Activated CD4-positive, alpha-beta T cell treated with anti-CD3 and anti-CD28 coated beads for 36 hours (primary cell): ENCODE results near the gene ITGA5. TPM values are rescaled to one million over a fixed set of nuclear protein-coding genes. Genes with fewer than 3 reads are reported as not detected.

Experiments
- ATAC-seq: fragments of 200-7000 bp; cut with Tn5 transposase; one replicate; pipeline ENCODE4 v1.10.0; 2021; ENCODE audit warnings: mild to moderate bottlenecking, moderate library complexity
- CTCF ChIA-PET: fragments of 350-600 bp; sonication (Branson Sonifier 250); formaldehyde crosslinking; loops from one replicate; lab custom pipeline; 2021; ENCODE audit warnings: antibody characterized with exemption; lab: Charles Lee
- POLR2A ChIA-PET: fragments of 350-600 bp; sonication (Branson Sonifier 250); formaldehyde crosslinking; loops from one replicate; lab custom pipeline; 2021; ENCODE audit warnings: antibody characterized with exemption, inconsistent platforms; lab: Charles Lee
- DNase-seq: peaks from one replicate; pipeline ENCODE4 v3.0.0-alpha.2; 2020
- H3K27ac Mint-ChIP-seq: one replicate; pipeline ENCODE4 v1.8.0; 2021; ENCODE audit warnings: mixed read lengths
- H3K27me3 Mint-ChIP-seq: one replicate; pipeline ENCODE4 v1.8.0; 2021; ENCODE audit warnings: mixed read lengths
- H3K36me3 Mint-ChIP-seq: one replicate; pipeline ENCODE4 v1.8.0; 2021; ENCODE audit warnings: low read depth, mixed read lengths
- H3K4me1 Mint-ChIP-seq: one replicate; pipeline ENCODE4 v1.8.0; 2021; ENCODE audit warnings: mixed read lengths
- H3K4me3 Mint-ChIP-seq: one replicate; pipeline ENCODE4 v1.8.0; 2021; ENCODE audit warnings: mild to moderate bottlenecking, moderate library complexity, mixed read lengths
- H3K9me3 Mint-ChIP-seq: one replicate; pipeline ENCODE4 v1.8.0; 2021; ENCODE audit warnings: low read depth, mixed read lengths
- intact Hi-C, 2 experiments: fragments of 100-400 bp; cut with DNase I in 1 of 2; cut with micrococcal nuclease in 1 of 2; formaldehyde crosslinking; loops; one replicate each; pipeline versions ENCODE4 v1.14.2 to v1.15.1; 2022 to 2024; cut with DNase I, micrococcal nuclease
- total RNA-seq, 2 experiments: library from RNA; stranded (reverse); gene quantifications; one replicate each; pipeline ENCODE4 v1.2.3, GENCODE V29; 2021

Gene ITGA5
- total RNA-seq, 2 experiments from 2014 or later: 38.6 to 58.0 TPM

- intact Hi-C loops: no loop called here
- peaks cover 2% of the 10 kb centered on the region for H3K27me3 Mint-ChIP-seq
- peaks cover 23% of the 10 kb centered on the region for H3K4me1 Mint-ChIP-seq
- DNase-seq: no peak
- POLR2A ChIA-PET: no interaction called here
- CTCF ChIA-PET: interaction anchor here (0.9 to 14.4 kb wide), 3 partner anchors 19 to 156 kb away, joined by 3 to 260 read pairs (median 3); no protein-coding TSS in a partner anchor
- no peak for ATAC-seq
- peaks cover 7% of the 10 kb centered on the region for H3K36me3 Mint-ChIP-seq
- no peaks in the 10 kb centered on the region for H3K9me3 Mint-ChIP-seq
- no peak overlapping the region for H3K4me3 Mint-ChIP-seq
- H3K27ac Mint-ChIP-seq: no peak overlapping the region
Observed at GRCh38 chr12:54421175-54421878, 2.3 kb upstream of the ITGA5 start.

- DNase-seq: no peak
- no peaks in the 10 kb centered on the region for H3K9me3 Mint-ChIP-seq
- POLR2A ChIA-PET: no interaction called here
- no peaks in the 10 kb centered on the region for H3K27me3 Mint-ChIP-seq
- no peak overlapping the region for H3K27ac Mint-ChIP-seq
- intact Hi-C loops: no loop called here
- CTCF ChIA-PET: interaction anchor here (0.6 to 14.4 kb wide), 3 partner anchors 12 to 20 kb away, joined by 3 to 260 read pairs (median 3); no protein-coding TSS in a partner anchor
- peak overlapping the region; percentile 6 for H3K4me3 Mint-ChIP-seq
- peaks cover 29% of the 10 kb centered on the region for H3K4me1 Mint-ChIP-seq
- peaks cover 7% of the 10 kb centered on the region for H3K36me3 Mint-ChIP-seq
- no peak for ATAC-seq
Observed at GRCh38 chr12:54420766-54421144, 1.7 kb upstream of the ITGA5 start.

GRCh38 chr12:54418441-54419087 lies 502 bp downstream of the ITGA5 start:
- ATAC-seq: no peak
- DNase-seq: peak; percentile 23
- POLR2A ChIA-PET: interaction anchor here (0.6 kb wide), 1 partner anchor 10 kb away, joined by 3 read pairs; no protein-coding TSS in a partner anchor
- CTCF ChIA-PET: interaction anchor here (0.6 to 14.4 kb wide), 6 partner anchors 8 to 1890 kb away, joined by 3 to 260 read pairs (median 3); no protein-coding TSS in a partner anchor
- intact Hi-C loops: loop anchor here in 1 of 2 experiments (10.0 kb wide), 1 partner anchor 1206 kb away; no protein-coding TSS in a partner anchor
- H3K27ac Mint-ChIP-seq: peak overlapping the region; percentile 95
- H3K4me1 Mint-ChIP-seq: peaks cover 49% of the 10 kb centered on the region
- H3K27me3 Mint-ChIP-seq: no peaks in the 10 kb centered on the region
- H3K4me3 Mint-ChIP-seq: peak overlapping the region; percentile 96
- peaks cover 10% of the 10 kb centered on the region for H3K36me3 Mint-ChIP-seq
- H3K9me3 Mint-ChIP-seq: no peaks in the 10 kb centered on the region

- intact Hi-C loops: loop anchor here in 1 of 2 experiments (10.0 kb wide), 1 partner anchor 1207 kb away; no protein-coding TSS in a partner anchor
- Mint-ChIP-seq H3K4me1 (peaks cover 50% of the 10 kb centered on the region), H3K27me3 (no peaks in the 10 kb centered on the region), H3K4me3 (peak overlapping the region; percentile 96), H3K36me3 (peaks cover 10% of the 10 kb centered on the region), H3K9me3 (no peaks in the 10 kb centered on the region), H3K27ac (peak overlapping the region; percentile 95)
- ChIA-PET CTCF (interaction anchor here (0.6 to 14.4 kb wide), 6 partner anchors 17 to 1890 kb away, joined by 3 to 260 read pairs (median 12); no protein-coding TSS in a partner anchor), POLR2A (interaction anchor here (1.0 kb wide), 1 partner anchor 14 kb away, joined by 4 read pairs; no protein-coding TSS in a partner anchor)
- peak; percentile 41 for DNase-seq
- peak; percentile 8 for ATAC-seq
Observed at GRCh38 chr12:54417712-54418440, 1.2 kb downstream of the ITGA5 start.

- Mint-ChIP-seq H3K27me3 (no peaks in the 10 kb centered on the region), H3K27ac (peak overlapping the region; percentile 95), H3K4me3 (peak overlapping the region; percentile 96), H3K36me3 (peaks cover 13% of the 10 kb centered on the region), H3K9me3 (no peaks in the 10 kb centered on the region), H3K4me1 (peaks cover 59% of the 10 kb centered on the region)
- POLR2A ChIA-PET: interaction anchor here (1.0 kb wide), 1 partner anchor 15 kb away, joined by 4 read pairs; no protein-coding TSS in a partner anchor
- DNase-seq (no peak), ATAC-seq (no peak)
- CTCF ChIA-PET: interaction anchor here (0.7 to 14.4 kb wide), 9 partner anchors 8 to 136 kb away, joined by 3 to 260 read pairs (median 6); no protein-coding TSS in a partner anchor
- intact Hi-C loops: loop anchor here in 1 of 2 experiments (10.0 kb wide), 1 partner anchor 1208 kb away; no protein-coding TSS in a partner anchor
Observed at GRCh38 chr12:54416687-54417603, 2.1 kb downstream of the ITGA5 start.

- H3K4me3 Mint-ChIP-seq: no peak overlapping the region
- peaks cover 65% of the 10 kb centered on the region for H3K4me1 Mint-ChIP-seq
- no peaks in the 10 kb centered on the region for H3K9me3 Mint-ChIP-seq
- DNase-seq (no peak), ATAC-seq (no peak)
- peak overlapping the region; percentile 90 for H3K27ac Mint-ChIP-seq
- intact Hi-C loops: loop anchor here in 1 of 2 experiments (10.0 kb wide), 1 partner anchor 1209 kb away; no protein-coding TSS in a partner anchor
- peaks cover 18% of the 10 kb centered on the region for H3K36me3 Mint-ChIP-seq
- CTCF ChIA-PET: interaction anchor here (0.6 to 14.4 kb wide), 14 partner anchors 10 to 207 kb away, joined by 3 to 260 read pairs (median 4); partner anchors contain the start of gene COPZ1
- no peaks in the 10 kb centered on the region for H3K27me3 Mint-ChIP-seq
- POLR2A ChIA-PET: no interaction called here
Observed at GRCh38 chr12:54415221-54415929, 3.7 kb downstream of the ITGA5 start.

GRCh38 chr12:54413284-54414190 lies 5.5 kb downstream of the ITGA5 start:
- POLR2A ChIA-PET: interaction anchor here (0.6 to 1.1 kb wide), 4 partner anchors 13 to 134 kb away, joined by 3 to 8 read pairs (median 4); no protein-coding TSS in a partner anchor
- peak overlapping the region; percentile 89 for H3K27ac Mint-ChIP-seq
- H3K27me3 Mint-ChIP-seq: no peaks in the 10 kb centered on the region
- H3K36me3 Mint-ChIP-seq: peaks cover 23% of the 10 kb centered on the region
- H3K4me3 Mint-ChIP-seq: peak overlapping the region; percentile 60
- H3K4me1 Mint-ChIP-seq: peaks cover 62% of the 10 kb centered on the region
- intact Hi-C loops: loop anchor here (2.0 to 10.0 kb wide), 3 partner anchors 15 to 1211 kb away; partner anchors contain the start of gene NCKAP1L (in 1 of the 2)
- DNase-seq (peak; percentile 72), ATAC-seq (peak; percentile 51)
- H3K9me3 Mint-ChIP-seq: no peaks in the 10 kb centered on the region
- CTCF ChIA-PET: interaction anchor here (0.7 to 14.4 kb wide), 9 partner anchors 13 to 155 kb away, joined by 3 to 260 read pairs (median 5); no protein-coding TSS in a partner anchor

GRCh38 chr12:54412786-54413185 lies 6.3 kb downstream of the ITGA5 start:
- no peaks in the 10 kb centered on the region for H3K9me3 Mint-ChIP-seq
- H3K27me3 Mint-ChIP-seq: no peaks in the 10 kb centered on the region
- DNase-seq (no peak), ATAC-seq (peak; percentile 32)
- peak overlapping the region; percentile 60 for H3K4me3 Mint-ChIP-seq
- peaks cover 62% of the 10 kb centered on the region for H3K4me1 Mint-ChIP-seq
- ChIA-PET POLR2A (interaction anchor here (0.7 kb wide), 1 partner anchor 133 kb away, joined by 3 read pairs; no protein-coding TSS in a partner anchor), CTCF (interaction anchor here (0.8 to 14.4 kb wide), 8 partner anchors 12 to 91 kb away, joined by 3 to 260 read pairs (median 8); no protein-coding TSS in a partner anchor)
- H3K27ac Mint-ChIP-seq: peak overlapping the region; percentile 89
- intact Hi-C loops: loop anchor here (2.0 to 10.0 kb wide), 3 partner anchors 14 to 1212 kb away; partner anchors contain the start of gene NCKAP1L (in 1 of the 2)
- peaks cover 23% of the 10 kb centered on the region for H3K36me3 Mint-ChIP-seq
